CD4-positive, alpha-beta T cell treated with Interleukin-4 for 1 hour (primary cell): Measurements from ENCODE around the gene ACTR5.
"Not testable (repeated sequence)": the region's sequence is repeated elsewhere in the genome, so short reads cannot be mapped to it uniquely, and the experiment has no call there.

Source experiments
- DNase-seq, 2 donors: peaks; one replicate each; pipeline ENCODE4 v3.0.0-alpha.2; 2020 to 2022

Gene ACTR5

GRCh38 chr20:38769376-38770295, 21.4 kb downstream of the ACTR5 start:
- no peak for DNase-seq

- no peak for DNase-seq
Observed at GRCh38 chr20:38770546-38770945, 22.3 kb downstream of the ACTR5 start.

- DNase-seq: no peak
Observed at GRCh38 chr20:38770970-38771369, 22.7 kb downstream of the ACTR5 start.

GRCh38 chr20:38771621-38772020, 23.4 kb downstream of the ACTR5 start:
- DNase-seq: no peak

- no peak for DNase-seq
Observed at GRCh38 chr20:38774167-38774566, 25.9 kb downstream of the ACTR5 start.

- peak; percentile 18 to 42 for DNase-seq
Observed at GRCh38 chr20:38776363-38776762, 28.1 kb downstream of the ACTR5 start.

- DNase-seq: no peak
Observed at GRCh38 chr20:38779247-38780097, 31.2 kb downstream of the ACTR5 start.

GRCh38 chr20:38782275-38782674, 34.0 kb downstream of the ACTR5 start:
- no peak for DNase-seq

- DNase-seq: no peak
Observed at GRCh38 chr20:38787870-38788269, 39.6 kb downstream of the ACTR5 start.

- DNase-seq: no peak
Observed at GRCh38 chr20:38789503-38790199, 41.4 kb downstream of the ACTR5 start.

GRCh38 chr20:38790200-38791053, 42.2 kb downstream of the ACTR5 start:
- peak; percentile 53 to 71 for DNase-seq

GRCh38 chr20:38791291-38791690, 43.0 kb downstream of the ACTR5 start:
- DNase-seq: no peak

- DNase-seq: no peak
Observed at GRCh38 chr20:38791940-38792339, 43.7 kb downstream of the ACTR5 start.

- not testable (repeated sequence) for DNase-seq
Observed at GRCh38 chr20:38794057-38794456, 45.8 kb downstream of the ACTR5 start.

GRCh38 chr20:38798266-38798665, 50.0 kb downstream of the ACTR5 start:
- DNase-seq: no peak

- DNase-seq: no peak
Observed at GRCh38 chr20:38799203-38799602, 50.9 kb downstream of the ACTR5 start.

- DNase-seq: no peak
Observed at GRCh38 chr20:38800882-38801281, 52.6 kb downstream of the ACTR5 start.

GRCh38 chr20:38804221-38804620, 56.0 kb downstream of the ACTR5 start:
- DNase-seq: no peak

GRCh38 chr20:38804682-38805501, 56.6 kb downstream of the ACTR5 start:
- DNase-seq: peak; percentile 92

GRCh38 chr20:38805502-38805957, 57.3 kb downstream of the ACTR5 start, which contains the start of gene PPP1R16B:
Gene PPP1R16B, plus strand, starts transcription at chr20:38805697. Its CDS starts 30,229 bp downstream, at chr20:38835926.
- DNase-seq: peak; percentile 83 to 84
